ENCODE measurements around the gene DRAXIN.

GRCh38 chr1:11730429-11730891 is 39.0 kb downstream of the DRAXIN start:
- TF ChIP-seq CTCF (optimal IDR thresholded peaks at IDR 0.05 in 1 of 3, IDR thresholded peaks at IDR 0.05 in 1 of 3, conservative IDR thresholded peaks at IDR 0.05 in 1 of 3; ENCODE audit: extremely low read depth in 1 of 3, insufficient read depth in 2 of 3, low read length in 3 of 3) (no peak), EZH2 (IDR thresholded peaks at IDR 0.05; ENCODE audit: low read length) (no peak)
